ENCODE measurements around the gene CTCFL. TPM values are rescaled to one million over a fixed set of nuclear protein-coding genes. Genes with fewer than 3 reads are reported as not detected.

CTCFL gene
- total and polyA plus RNA-seq, 4 donors = 0.05 to 0.08 (median 0.08) TPM; not detected in 1

DNA sequence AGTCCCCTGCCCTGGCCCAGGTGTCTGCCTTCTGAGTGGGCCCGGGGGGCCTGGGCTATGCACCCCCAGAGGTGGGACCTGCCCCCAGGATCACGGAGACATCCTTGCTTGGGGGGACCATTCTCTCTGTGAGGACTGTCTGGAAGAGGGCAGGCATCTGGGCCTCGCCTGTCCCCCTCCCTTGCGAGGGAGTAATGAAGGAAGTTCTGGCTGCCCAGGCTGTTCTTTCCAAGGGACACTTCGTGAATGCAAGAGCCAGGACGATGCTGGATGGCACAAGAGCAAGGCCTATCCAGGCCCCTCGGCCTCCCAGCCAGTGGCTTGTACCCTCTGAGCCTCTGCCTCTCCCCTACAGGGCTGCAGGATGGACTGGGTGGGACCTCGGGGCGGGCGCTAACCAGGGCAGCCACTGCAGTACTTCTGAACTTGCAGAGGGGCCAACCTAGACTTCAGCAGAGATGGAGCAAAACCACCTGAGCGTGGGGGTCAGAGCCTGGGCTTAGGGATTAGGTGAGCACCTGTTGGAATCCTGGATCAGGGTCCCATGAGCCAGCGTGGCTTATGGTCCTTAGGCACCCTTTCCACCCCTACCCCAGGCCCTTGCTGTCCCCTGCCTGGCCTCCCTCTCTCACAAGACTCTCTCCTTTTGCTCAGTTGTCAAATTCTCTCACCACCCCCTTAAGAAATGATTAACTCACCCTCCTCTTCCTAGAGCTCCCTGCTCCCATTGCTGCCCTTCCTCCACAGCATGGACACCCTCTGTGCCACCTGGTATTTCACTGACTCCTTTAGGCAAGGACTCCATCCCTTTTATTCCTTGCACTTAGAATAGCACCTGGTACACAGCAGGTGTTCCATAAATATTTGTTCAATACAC is 53.2 kb downstream of the CTCFL start:
- no peaks in the 10 kb centered on the region for H3K36me3 ChIP-seq (ENCODE audit: control insufficient read depth in 4 of 4, insufficient read depth in 3 of 4, low read depth in 1 of 4, low read length in 3 of 4)
- H3K9ac ChIP-seq (ENCODE audit: low read depth in 1 of 2, low read length in 2 of 2) = no peak overlapping the region
- peaks cover 0 to 6% (median 2%) of the 10 kb centered on the region in 4 donors for H3K4me1 ChIP-seq (ENCODE audit: control insufficient read depth in 4 of 4, insufficient read depth in 4 of 4, low read length in 3 of 4)
- H3K27ac ChIP-seq (ENCODE audit: low read depth in 1 of 2, low read length in 2 of 2) = no peak overlapping the region
- DNase-seq (ENCODE audit: low spot score) = no peak
- no peaks in the 10 kb centered on the region for H3K27me3 ChIP-seq (ENCODE audit: control insufficient read depth in 4 of 4, insufficient read depth in 4 of 4, low read length in 3 of 4)
- 82% methylated on average over 12 of the region's 12 CpGs for WGBS
- TF ChIP-seq YY1 (IDR thresholded peaks at IDR 0.05) = no peak
- TF ChIP-seq SP1 (IDR thresholded peaks at IDR 0.05) = no peak
- TF ChIP-seq, protein P1, sequence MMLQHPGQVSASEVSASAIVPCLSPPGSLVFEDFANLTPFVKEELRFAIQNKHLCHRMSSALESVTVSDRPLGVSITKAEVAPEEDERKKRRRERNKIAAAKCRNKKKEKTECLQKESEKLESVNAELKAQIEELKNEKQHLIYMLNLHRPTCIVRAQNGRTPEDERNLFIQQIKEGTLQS (IDR thresholded peaks at IDR 0.05) = no peak
- TF ChIP-seq, protein P2, sequence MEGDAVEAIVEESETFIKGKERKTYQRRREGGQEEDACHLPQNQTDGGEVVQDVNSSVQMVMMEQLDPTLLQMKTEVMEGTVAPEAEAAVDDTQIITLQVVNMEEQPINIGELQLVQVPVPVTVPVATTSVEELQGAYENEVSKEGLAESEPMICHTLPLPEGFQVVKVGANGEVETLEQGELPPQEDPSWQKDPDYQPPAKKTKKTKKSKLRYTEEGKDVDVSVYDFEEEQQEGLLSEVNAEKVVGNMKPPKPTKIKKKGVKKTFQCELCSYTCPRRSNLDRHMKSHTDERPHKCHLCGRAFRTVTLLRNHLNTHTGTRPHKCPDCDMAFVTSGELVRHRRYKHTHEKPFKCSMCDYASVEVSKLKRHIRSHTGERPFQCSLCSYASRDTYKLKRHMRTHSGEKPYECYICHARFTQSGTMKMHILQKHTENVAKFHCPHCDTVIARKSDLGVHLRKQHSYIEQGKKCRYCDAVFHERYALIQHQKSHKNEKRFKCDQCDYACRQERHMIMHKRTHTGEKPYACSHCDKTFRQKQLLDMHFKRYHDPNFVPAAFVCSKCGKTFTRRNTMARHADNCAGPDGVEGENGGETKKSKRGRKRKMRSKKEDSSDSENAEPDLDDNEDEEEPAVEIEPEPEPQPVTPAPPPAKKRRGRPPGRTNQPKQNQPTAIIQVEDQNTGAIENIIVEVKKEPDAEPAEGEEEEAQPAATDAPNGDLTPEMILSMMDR (IDR thresholded peaks at IDR 0.05; ENCODE audit: low read depth, low read length, missing input control) = no peak
- TF ChIP-seq JUND (IDR thresholded peaks at IDR 0.05) = no peak
- no peak for TF ChIP-seq HNF4A (conservative IDR thresholded peaks at IDR 0.05)
- no peak for TF ChIP-seq FOXA2 (IDR thresholded peaks at IDR 0.05)
- H3K4me3 ChIP-seq (ENCODE audit: low read depth in 1 of 3, low read length in 3 of 3) = no peak overlapping the region
- no peaks in the 10 kb centered on the region for H3K9me3 ChIP-seq (ENCODE audit: control insufficient read depth in 4 of 4, low read length in 3 of 4)

DNA sequence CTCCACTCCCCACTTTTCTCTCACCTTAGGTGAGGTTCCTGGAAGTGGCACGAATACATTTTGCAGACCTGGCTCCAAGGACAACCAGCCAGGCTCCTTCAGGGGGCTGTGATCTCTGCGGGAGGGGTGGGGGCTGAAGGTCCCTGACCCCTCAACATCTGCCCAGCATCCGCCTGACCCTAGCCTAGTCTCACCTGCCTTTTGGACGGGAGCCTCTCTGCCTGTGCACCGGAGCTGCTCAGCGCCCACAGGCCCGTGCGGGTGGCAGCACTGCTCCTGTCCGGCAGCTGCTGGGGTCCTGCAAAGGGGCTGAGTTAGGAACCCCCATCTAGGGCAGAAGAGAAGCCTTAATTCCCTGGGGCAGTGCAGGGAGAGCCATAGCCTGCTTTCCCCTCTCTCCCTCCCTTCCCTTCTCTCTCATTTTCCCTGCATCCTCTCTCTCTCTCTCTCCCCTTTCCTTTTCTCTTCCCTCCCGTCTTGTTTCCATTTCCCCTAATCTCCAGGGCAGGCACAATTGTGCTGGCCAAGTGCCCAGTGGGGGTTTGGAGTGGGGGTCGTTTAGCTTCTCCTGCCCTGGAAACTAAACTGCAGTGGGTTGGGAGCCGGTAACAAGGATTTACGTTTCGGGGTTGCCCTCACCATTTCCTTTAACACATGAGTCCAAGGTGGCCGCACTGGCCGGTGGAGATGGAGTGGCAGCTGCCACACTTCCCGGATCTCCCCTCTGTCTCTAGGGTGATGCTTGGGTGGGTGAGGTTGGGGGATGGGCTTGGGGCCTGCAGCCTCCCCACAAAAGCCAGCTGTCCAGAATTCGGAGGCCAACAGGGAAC is 54.1 kb downstream of the CTCFL start:
- H3K27me3 ChIP-seq (ENCODE audit: control insufficient read depth in 4 of 4, insufficient read depth in 4 of 4, low read length in 3 of 4) = no peaks in the 10 kb centered on the region
- 73% methylated on average over 18 of the region's 18 CpGs for WGBS
- no peak for TF ChIP-seq TAF1 (conservative IDR thresholded peaks at IDR 0.05)
- TF ChIP-seq HNF4A (conservative IDR thresholded peaks at IDR 0.05) = no peak
- TF ChIP-seq, protein P3, sequence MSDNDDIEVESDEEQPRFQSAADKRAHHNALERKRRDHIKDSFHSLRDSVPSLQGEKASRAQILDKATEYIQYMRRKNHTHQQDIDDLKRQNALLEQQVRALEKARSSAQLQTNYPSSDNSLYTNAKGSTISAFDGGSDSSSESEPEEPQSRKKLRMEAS (IDR thresholded peaks at IDR 0.05) = no peak
- TF ChIP-seq, protein P1 (IDR thresholded peaks at IDR 0.05) = no peak
- TF ChIP-seq NR2F2 (IDR thresholded peaks at IDR 0.05) = no peak
- TF ChIP-seq EGR1 (IDR thresholded peaks at IDR 0.05; ENCODE audit: low read depth in 2 of 2) = no peak
- no peak for TF ChIP-seq HNF4G (IDR thresholded peaks at IDR 0.05)
- TF ChIP-seq SP1 (IDR thresholded peaks at IDR 0.05) = no peak
- TF ChIP-seq GABPA (IDR thresholded peaks at IDR 0.05 in 1 of 2, conservative IDR thresholded peaks at IDR 0.05 in 1 of 2) = no peak
- no peak for TF ChIP-seq FOXA2 (IDR thresholded peaks at IDR 0.05)
- no peak for TF ChIP-seq FOXA1 (IDR thresholded peaks at IDR 0.05)
- TF ChIP-seq RXRA (IDR thresholded peaks at IDR 0.05) = no peak
- TF ChIP-seq, protein P2 (IDR thresholded peaks at IDR 0.05; ENCODE audit: low read depth, low read length, missing input control) = no peak
- TF ChIP-seq RAD21 (IDR thresholded peaks at IDR 0.05) = no peak
- TF ChIP-seq, protein P4, sequence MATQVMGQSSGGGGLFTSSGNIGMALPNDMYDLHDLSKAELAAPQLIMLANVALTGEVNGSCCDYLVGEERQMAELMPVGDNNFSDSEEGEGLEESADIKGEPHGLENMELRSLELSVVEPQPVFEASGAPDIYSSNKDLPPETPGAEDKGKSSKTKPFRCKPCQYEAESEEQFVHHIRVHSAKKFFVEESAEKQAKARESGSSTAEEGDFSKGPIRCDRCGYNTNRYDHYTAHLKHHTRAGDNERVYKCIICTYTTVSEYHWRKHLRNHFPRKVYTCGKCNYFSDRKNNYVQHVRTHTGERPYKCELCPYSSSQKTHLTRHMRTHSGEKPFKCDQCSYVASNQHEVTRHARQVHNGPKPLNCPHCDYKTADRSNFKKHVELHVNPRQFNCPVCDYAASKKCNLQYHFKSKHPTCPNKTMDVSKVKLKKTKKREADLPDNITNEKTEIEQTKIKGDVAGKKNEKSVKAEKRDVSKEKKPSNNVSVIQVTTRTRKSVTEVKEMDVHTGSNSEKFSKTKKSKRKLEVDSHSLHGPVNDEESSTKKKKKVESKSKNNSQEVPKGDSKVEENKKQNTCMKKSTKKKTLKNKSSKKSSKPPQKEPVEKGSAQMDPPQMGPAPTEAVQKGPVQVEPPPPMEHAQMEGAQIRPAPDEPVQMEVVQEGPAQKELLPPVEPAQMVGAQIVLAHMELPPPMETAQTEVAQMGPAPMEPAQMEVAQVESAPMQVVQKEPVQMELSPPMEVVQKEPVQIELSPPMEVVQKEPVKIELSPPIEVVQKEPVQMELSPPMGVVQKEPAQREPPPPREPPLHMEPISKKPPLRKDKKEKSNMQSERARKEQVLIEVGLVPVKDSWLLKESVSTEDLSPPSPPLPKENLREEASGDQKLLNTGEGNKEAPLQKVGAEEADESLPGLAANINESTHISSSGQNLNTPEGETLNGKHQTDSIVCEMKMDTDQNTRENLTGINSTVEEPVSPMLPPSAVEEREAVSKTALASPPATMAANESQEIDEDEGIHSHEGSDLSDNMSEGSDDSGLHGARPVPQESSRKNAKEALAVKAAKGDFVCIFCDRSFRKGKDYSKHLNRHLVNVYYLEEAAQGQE (IDR thresholded peaks at IDR 0.05) = no peak
- TF ChIP-seq YY1 (IDR thresholded peaks at IDR 0.05) = no peak
- no peak for TF ChIP-seq JUND (IDR thresholded peaks at IDR 0.05)
- TF ChIP-seq, protein P5, sequence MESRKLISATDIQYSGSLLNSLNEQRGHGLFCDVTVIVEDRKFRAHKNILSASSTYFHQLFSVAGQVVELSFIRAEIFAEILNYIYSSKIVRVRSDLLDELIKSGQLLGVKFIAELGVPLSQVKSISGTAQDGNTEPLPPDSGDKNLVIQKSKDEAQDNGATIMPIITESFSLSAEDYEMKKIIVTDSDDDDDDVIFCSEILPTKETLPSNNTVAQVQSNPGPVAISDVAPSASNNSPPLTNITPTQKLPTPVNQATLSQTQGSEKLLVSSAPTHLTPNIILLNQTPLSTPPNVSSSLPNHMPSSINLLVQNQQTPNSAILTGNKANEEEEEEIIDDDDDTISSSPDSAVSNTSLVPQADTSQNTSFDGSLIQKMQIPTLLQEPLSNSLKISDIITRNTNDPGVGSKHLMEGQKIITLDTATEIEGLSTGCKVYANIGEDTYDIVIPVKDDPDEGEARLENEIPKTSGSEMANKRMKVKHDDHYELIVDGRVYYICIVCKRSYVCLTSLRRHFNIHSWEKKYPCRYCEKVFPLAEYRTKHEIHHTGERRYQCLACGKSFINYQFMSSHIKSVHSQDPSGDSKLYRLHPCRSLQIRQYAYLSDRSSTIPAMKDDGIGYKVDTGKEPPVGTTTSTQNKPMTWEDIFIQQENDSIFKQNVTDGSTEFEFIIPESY (IDR thresholded peaks at IDR 0.05) = no peak
- no peaks in the 10 kb centered on the region for H3K36me3 ChIP-seq (ENCODE audit: control insufficient read depth in 4 of 4, insufficient read depth in 3 of 4, low read depth in 1 of 4, low read length in 3 of 4)
- no peaks in the 10 kb centered on the region for H3K9me3 ChIP-seq (ENCODE audit: control insufficient read depth in 4 of 4, low read length in 3 of 4)
- H3K4me3 ChIP-seq (ENCODE audit: low read depth in 1 of 3, low read length in 3 of 3) = no peak overlapping the region
- H3K9ac ChIP-seq (ENCODE audit: low read depth in 1 of 2, low read length in 2 of 2) = no peak overlapping the region
- H3K4me1 ChIP-seq (ENCODE audit: control insufficient read depth in 4 of 4, insufficient read depth in 4 of 4, low read length in 3 of 4) = peaks cover 0 to 6% (median 2%) of the 10 kb centered on the region in 4 donors
- H3K27ac ChIP-seq (ENCODE audit: low read depth in 1 of 2, low read length in 2 of 2) = no peak overlapping the region
- DNase-seq (ENCODE audit: low spot score) = no peak

Measured in liver (tissue), 9 donors.